GM21737 (cell line): ENCODE results near the gene GIT2.
"Not testable (repeated sequence)": the region's sequence is repeated elsewhere in the genome, so short reads cannot be mapped to it uniquely, and the experiment has no call there.

Source experiments
- ATAC-seq: cut with Tn5 transposase; IDR thresholded peaks from one replicate; pipeline ENCODE4 v1.9.1; 2021; ENCODE audit warnings: mild to moderate bottlenecking, moderate library complexity; ENCODE audit not compliant: unreplicated experiment

Gene GIT2, protein sequence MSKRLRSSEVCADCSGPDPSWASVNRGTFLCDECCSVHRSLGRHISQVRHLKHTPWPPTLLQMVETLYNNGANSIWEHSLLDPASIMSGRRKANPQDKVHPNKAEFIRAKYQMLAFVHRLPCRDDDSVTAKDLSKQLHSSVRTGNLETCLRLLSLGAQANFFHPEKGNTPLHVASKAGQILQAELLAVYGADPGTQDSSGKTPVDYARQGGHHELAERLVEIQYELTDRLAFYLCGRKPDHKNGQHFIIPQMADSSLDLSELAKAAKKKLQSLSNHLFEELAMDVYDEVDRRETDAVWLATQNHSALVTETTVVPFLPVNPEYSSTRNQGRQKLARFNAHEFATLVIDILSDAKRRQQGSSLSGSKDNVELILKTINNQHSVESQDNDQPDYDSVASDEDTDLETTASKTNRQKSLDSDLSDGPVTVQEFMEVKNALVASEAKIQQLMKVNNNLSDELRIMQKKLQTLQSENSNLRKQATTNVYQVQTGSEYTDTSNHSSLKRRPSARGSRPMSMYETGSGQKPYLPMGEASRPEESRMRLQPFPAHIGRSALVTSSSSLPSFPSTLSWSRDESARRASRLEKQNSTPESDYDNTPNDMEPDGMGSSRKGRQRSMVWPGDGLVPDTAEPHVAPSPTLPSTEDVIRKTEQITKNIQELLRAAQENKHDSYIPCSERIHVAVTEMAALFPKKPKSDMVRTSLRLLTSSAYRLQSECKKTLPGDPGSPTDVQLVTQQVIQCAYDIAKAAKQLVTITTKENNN

DNA sequence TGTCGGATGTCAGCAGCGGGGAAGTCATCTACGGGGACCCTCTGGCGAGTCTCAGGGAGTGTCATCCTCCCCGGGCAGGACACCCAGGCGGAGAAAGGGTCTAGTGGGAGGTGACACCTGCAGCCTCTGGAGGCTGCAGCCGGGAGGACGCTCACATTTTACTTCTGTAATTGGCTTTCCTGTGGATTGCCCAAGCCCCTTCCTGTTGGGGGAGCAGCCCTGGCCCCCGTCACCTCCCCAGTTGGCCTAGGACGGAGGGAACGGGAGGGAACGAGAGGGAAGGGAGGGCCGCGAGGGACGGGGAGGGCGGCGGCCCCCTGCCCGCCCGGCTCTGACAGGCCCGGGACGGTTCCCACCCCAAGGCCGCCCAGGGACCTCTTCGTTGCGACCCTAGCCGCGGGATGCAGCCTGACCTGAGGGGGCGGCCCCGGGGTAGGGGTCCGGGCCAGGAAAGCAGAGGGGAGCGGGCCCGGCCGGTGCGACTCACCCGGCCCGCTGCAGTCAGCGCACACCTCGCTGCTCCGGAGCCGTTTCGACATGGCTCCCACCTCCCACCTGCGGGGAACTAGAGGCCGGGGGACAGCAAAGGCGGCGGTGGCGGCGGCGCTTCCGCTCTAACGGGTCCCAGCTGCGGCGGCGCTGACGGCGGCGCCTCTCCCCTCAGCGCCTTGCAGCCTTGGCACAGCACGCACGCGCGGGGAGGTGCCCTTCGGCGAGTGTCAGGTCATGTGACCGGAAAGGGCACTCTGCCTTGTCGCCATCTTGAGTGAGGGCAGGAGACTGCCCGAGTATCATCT is at the start of gene GIT2:
TSS of gene GIT2 (minus strand) at position 683 of the 797 bp plus-strand sequence. CDS start at position 539, 144 bp downstream.
- ATAC-seq = peak; percentile 56

- ATAC-seq = no peak
Measured at GRCh38 chr12:110042264-110042663, 46.1 kb upstream of the GIT2 start.

DNA sequence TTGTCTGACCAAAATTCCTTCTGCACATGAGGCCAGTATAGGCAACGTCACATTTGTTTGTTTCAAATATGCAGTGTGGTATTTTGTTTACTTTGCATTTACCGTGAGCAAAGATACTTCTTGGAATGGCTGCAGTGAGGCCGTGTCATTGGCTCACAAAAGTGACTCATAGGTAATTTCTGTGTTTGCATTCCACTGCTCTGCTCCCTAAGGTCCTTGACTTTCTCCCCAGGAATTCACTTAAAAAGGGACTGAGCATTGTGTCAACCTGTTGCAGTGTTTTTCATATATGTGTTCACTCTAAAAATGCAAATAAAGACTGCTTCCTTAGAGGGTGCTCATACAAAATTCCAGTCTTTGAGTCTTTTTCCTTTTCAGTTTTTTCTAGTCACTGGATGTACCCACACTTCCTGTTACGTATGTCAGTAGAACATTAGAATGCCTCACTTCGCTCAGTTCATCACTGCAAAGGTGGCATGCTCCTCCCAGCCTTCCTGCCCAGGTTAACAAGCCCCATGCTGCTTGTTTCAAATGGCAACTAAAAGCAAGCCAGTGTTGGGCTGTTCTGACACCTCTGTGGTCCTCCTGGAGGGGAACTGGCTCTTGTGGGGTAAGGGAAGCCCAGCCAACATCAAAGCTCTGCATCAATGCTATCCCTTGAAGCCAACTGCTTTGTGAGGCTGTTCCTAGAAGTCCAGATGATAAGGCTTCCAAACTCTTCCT is 43.1 kb upstream of the GIT2 start:
- ATAC-seq = no peak

- no peak for ATAC-seq
Measured at GRCh38 chr12:110038741-110039084, 42.5 kb upstream of the GIT2 start.

GRCh38 chr12:110037315-110037714 is 41.1 kb upstream of the GIT2 start:
- no peak for ATAC-seq

DNA sequence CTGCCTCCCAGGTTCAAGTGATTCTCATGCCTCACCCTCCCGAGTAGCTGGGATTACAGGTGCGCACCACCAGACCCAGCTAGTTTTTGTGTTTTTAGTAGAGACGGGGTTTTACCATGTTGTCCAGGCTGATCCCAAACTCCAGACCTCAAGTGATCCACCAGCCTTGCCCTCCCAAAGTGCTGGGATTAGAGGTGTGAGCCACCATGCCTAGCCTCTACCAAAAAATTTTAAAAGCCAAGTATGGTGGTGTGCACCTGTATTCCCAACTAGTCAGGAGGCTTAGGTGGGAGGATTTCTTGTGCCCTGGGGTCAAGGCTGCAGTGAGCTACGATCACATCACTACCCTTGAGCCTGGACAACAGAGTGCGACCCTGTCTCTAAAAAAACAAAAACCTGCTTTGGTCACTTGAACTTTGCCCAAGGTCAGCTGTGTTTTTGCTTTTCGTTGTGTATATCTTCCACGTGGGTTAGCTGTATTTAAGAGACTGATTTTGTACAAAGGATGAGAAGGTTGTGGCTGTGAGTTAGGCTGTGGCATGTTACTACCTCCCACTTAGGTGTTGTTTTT is 39.5 kb upstream of the GIT2 start:
- no peak for ATAC-seq

GRCh38 chr12:110033888-110034287 is 37.7 kb upstream of the GIT2 start:
- ATAC-seq = no peak

GRCh38 chr12:110029290-110029815 is 33.2 kb upstream of the GIT2 start:
- no peak for ATAC-seq

DNA sequence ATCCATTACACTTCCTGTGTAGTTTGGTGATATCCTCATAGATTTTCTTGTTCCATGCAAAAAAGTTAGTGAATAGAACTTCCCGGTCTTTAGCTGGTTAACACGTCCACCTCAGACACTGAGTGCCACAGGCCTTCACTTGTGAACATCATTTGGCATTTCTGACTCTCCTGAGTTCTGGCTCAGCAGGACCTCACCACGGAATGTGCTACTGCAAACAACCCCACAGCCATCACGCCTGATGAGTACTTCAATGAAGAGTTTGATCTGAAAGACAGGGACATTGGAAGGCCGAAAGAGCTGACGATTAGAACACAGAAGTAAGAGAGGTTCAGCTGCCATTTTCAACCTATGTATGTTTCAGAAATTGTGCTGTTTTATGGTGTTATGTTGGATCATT is 32.2 kb upstream of the GIT2 start:
- ATAC-seq = no peak

- no peak for ATAC-seq
Measured at GRCh38 chr12:110024051-110024450, 27.9 kb upstream of the GIT2 start.

DNA sequence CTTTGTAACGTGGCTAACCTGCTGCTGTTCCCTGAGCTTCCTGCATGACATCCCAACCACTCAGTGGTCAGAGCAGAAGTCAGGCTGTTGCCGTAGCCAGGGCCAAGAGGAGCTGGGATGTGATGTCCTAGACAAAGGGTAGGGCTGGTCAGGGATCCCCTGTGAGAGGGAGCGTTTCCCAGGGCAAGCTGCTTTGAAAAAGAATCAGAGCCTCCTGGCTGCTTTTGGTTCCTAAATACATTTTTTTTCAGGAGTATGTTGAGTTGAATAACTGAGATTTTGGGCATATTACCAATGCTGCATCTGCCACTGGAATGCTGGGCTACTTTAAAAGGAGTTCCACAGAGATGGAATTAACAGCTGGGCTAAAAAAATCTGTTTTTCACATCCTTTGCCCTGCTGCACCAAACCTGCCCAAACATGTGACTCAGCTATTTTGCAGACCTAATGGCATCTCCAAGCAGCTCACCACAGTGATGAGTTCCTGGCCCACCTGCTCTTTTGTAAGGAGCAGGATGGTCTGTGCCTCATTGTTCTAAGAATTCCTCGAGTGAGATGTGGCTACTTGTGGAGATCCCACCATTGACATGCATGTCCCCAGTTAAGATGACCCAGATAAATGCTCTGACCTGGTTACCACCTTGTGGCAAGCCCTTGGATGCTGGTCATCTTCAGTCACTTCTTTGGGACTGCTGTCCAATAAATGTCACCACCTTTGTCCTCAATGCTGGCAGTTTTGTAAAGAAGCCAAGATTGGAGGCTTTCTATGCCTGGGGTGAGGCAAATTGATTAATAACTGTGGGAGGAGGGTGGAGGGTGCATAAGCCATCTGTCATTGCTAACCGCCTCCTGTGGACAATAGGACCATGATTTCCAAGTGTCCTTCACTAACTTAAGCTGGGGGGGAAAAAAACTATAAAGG is 27.2 kb upstream of the GIT2 start:
- ATAC-seq = no peak

DNA sequence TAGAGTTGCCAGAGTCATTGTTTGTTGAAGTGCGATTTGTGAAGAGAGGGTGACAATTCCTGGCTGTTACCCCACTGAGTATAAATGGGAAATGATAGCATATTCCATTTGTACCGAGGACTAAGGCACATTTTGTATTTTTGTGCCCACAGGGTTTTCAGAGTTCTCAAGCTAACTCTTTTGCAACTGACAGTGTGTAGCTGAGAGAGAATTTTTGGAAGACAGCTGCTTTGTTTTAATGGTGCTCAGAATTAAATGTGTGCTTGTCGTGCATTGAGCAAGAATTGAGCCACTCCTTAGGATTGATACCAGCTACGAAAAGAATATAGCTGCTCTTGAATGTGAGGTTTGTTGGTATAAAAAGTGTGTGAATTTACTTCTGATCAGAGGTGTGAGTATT is 24.8 kb upstream of the GIT2 start:
- no peak for ATAC-seq

DNA sequence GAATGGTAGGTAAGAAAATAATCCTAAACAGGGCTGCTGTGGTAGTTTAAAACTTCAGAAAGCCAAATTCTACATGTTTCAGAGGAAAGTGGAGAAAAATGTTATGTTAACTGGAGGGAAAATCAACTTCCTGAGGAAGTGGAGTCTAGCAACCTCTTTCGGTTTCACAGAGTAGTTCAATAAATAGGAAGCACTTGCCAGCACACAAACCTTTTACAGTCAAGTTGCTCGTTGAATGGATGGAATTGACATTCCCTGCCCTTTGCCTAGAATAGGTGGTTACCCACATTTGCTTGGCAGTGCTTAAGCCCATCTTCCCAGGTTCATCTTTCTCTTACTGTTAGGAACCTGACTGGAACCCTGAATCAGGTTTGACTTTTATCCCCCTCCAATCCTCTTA is 19.0 kb upstream of the GIT2 start:
- no peak for ATAC-seq

GRCh38 chr12:110012659-110013058 is 16.5 kb upstream of the GIT2 start:
- ATAC-seq = no peak

- ATAC-seq = peak; percentile 52
Measured at GRCh38 chr12:110012137-110012536, 16.0 kb upstream of the GIT2 start.

DNA sequence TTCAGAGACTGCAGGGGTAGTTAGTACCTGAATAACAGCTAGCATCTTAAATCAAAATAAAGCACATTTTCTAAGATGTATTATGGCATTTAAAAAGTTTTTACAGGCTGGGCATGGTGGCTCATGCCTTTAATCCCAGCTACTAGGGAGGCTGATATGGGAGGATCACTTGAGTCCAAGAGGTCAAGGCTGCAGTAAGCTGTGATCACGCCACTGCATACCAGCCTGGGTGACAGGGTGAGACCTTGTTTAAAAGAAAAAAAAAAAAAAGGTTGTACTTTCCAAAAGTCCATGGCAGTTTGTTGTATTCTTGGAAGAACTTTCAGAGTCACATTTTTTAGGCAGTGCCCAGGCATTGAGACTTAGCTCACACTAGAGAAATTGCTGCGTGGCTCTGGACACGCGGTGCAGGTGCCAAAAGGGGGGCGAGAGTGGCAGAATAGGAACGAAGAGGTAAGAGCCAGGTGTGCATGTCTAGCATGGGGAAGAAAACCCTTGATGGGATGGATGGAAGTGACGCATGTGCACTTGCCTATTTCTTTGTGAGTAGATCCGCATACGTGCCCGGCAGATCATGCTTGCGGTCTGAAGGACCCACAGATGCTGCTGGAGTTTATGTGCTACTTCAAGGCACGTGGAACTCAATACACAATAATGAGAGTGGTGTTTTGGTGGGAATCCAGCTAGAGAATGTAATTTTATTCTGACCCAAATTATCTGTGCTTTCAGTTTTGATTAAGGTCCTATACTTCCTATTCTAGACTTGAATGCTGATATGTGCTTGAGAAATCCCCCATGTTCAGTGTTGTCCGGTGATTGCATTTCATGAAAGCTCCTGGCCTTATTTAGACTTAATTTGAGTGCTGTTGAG is 14.9 kb upstream of the GIT2 start:
- ATAC-seq = peak; percentile 40

GRCh38 chr12:110008681-110009398 is 12.7 kb upstream of the GIT2 start:
- ATAC-seq = not testable (repeated sequence)

GRCh38 chr12:110007881-110008280 is 11.7 kb upstream of the GIT2 start:
- ATAC-seq = no peak
